Stimulated activated CD4-positive, alpha-beta T cell treated with anti-CD3 and anti-CD28 coated beads, Interleukin-15, amount 100 ng/mL, for 24 hours (primary cell): ENCODE data around the gene MOB4.
"Not testable (repeated sequence)": the region's sequence is repeated elsewhere in the genome, so short reads cannot be mapped to it uniquely, and the experiment has no call there.

Experiments used
- DNase-seq: peaks from one replicate; pipeline ENCODE4 v3.0.0-alpha.2; 2020

Gene MOB4

DNA sequence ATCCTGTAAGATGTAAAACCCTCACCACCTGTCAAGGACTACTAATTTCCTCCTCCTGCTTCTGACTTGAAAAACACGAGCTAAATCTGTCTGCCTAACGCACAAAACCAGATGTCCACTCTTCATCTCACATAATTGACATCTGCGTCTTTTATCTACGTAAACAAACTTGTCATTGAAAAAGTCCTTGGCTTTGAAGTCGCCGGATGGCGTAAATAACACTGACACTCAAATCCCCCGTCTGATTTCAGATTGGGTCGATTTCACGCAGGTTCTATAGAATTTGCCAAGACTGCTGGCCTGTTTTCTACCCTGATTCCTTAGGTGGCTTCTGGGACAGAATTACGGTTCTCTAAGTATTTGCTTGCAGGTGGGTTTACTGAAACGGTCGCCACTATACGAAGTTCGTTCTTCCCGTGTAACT is 539 bp upstream of the MOB4 start:
- DNase-seq = no peak

GRCh38 chr2:197516393-197516761 is 511 bp downstream of the MOB4 start:
- peak; percentile 35 for DNase-seq

GRCh38 chr2:197517150-197517549 is 1.3 kb downstream of the MOB4 start:
- DNase-seq = no peak

DNA sequence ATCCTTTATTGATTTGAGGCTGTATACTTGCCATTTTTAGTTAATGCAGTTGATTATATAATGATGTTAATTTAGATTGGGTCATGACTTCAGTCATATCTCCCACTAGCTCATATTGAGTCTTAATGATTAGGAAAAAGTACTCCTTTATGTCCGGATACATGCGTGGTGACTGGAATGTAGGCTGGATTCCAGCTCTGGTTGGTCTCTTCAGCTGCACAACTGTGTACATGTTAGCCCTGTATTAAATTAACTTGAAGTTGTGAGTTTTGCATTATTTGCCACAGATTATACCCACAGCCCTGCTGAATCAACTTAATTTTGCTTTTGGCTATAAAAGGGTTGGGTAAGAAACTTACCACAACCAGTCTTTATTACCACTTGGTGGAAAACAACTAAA is 22.5 kb downstream of the MOB4 start:
- DNase-seq = no peak

DNA sequence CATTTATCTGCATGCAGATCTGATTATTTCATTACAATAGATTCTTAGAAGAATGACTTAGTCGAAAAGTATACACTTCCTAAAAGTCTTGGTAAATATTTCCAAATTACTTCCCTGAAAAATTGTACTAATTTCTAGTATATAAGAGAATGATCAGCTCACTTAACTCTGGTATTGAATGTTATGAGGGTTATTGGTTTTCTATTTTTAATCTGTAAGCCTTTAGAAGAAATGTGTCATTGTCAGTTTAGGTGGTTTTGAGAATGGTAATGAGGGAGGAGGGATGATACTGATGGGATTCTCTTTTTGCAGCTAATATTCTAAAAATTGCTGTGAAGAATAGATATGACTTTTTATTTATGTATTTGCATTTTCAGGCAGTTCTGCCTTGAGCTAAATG is 23.9 kb downstream of the MOB4 start:
- DNase-seq = no peak

DNA sequence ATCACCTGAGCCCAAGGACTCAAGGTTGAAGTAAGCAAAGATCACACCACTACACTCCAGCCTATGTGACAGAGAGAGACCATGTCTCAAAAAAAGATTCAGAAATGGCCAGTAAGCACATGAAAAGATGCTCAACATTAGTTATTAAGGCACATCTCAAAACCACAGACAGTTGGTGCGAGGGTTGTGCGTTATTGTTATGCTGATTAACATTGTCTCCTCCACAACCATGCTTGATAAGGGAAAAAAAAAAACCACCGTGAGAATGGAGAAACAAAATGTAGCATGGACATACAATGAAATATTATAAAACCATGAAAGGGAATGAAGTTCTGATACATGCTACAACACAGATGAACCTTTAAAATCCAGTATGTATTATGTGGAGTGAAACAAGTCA is 27.3 kb downstream of the MOB4 start:
- DNase-seq = no peak

DNA sequence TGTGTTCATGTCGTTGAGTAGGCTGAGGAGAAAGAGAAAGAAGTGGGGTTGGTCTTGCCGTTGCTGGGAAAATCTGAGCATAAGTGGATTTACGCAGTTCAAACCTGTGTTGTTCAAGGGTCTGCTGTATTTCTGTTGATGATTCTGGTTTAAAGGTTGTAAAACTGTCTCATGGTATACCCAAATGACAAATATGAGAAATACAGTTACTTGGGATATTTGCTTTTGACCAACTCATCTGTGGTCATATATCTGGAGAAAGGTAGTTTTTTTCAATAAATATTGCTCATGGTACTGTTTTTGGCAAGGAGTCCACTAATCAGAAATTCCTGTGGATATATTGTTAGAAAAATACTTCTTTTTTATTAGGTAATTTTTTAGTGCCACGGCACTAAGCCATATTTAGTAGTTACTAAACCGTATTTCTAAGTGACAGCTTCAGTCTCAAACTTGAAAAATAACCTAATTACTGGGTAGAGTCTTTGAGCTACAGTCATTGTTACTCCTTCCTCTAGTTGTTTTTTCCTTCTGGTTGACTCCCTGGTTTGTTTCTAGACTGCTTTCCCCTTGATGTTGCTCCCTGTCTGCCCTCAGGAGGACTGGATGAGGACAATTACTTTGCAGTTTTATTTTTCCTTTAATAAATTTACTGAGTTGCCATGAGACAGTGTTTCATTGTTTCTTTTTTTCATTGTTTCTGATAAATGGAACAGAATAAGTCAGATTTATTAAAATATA is 31.5 kb downstream of the MOB4 start:
- DNase-seq = no peak

DNA sequence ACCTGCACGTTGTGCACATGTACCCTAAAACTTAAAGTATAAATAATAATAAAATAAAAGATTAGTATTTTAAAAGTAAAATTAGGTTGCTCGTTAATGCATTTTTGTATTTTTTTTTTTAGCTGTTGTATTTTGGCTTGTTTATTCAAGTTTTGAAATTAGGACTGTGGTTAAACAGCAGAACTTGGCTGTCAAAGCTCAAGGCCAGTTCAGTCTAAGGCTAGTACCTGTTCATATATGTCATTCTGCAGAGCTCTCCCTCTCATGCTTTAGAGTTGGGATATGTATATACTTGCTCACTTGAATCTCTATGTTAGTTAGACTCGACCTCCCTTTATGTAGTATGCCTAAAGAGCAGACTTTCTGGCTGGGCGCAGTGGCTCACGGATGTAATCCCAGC is 32.7 kb downstream of the MOB4 start:
- DNase-seq = no peak

DNA sequence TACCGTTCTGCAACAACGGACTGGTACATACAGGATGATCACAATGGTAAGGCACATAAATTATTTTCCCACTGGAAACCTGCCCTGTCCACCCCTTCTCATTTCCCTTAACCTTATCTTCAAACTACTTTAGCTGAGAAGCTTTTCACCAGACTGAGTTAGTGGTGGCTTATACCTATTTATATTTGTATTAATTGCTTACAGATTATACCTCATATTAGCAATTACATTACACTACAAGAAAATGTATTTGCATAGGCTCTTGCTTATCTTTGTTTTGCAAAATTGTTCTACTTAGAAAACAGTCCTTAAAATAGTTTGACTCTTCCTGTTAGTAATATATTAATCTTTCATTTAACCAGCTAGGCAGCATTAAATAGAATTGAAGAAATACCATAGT is 35.4 kb downstream of the MOB4 start:
- DNase-seq = not testable (repeated sequence)

DNA sequence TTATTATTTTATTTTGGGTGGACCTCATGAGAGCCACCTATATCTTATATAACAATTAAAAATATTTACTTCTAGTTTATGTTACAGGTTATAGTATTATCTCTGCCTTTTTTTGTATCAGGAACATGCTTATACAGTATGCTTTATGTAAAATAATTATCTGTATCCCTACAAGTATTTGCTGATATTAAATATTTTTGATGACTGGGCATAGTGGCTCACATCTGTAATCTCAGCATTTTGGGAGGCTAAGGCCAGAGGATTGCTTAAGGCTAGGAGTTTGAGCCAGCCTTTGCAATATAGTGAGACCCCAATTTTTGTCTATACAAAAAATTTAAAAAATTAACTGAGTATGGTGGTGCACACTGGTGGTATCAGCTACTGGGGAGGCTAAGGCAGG is 39.6 kb downstream of the MOB4 start:
- no peak for DNase-seq

DNA sequence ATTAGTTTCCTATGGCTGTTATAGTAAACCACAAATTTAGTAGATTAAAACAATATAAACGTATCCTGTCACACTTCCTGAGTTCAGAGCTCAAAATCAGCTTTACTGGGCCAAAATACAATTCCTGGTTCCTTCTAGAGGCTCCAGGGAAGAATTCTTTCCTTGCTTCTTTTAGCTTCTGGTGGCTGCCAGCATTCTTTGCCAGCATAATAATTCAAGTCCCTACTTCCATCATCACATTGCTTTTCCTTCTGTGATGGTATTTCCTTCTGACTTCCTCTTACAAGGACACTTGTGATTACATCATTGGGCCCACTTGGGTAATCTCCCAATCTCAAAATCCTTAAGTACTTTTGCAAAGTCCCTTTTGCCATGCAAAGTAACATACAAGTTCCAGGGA is 40.6 kb downstream of the MOB4 start:
- DNase-seq = no peak

DNA sequence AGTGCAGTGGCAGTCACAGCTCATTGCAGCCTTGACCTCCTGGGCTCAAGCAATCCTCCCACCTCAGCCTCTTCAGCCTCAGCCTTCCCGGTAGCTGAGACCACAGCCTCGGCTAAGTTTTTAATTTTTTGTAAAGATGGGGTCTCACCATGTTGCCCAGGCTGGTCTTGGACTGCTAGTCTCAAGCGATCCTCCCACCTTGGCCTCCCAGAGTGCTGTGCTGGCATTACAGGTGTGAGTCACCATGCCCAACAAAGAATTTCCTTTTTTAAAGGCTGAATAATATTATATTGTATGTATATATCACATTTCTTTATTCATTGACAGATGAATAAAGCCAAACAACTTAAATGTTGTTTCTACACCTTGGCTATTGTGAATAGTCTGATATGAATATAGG is 42.5 kb downstream of the MOB4 start:
- no peak for DNase-seq

GRCh38 chr2:197559681-197560080 is 43.8 kb downstream of the MOB4 start:
- DNase-seq = no peak

DNA sequence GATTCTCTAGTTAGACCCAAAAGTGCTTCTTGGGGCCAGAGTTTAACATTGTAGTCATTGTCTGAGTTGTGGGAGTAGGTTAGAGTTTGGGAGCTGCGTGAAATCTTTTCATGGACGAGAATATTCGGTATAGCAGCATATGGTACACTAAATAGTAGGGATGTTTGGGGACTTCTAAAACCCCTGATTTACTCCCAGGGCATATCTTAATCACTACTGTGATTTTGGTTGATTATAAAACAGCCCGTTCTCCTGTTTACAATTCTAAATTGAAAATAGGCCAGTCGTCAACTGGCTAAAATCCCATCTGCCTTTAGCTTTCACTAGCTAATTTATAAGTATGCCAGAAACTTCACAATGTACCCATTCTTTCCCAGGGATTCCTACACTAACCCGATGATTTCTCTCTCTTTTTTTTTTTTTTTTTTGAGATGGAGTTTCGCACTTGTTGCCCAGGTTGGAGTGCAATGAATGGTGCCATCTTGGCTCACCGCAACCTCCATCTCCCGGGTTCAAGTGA is 44.3 kb downstream of the MOB4 start:
- DNase-seq = no peak

GRCh38 chr2:197571627-197572271 is 55.9 kb downstream of the MOB4 start:
- DNase-seq = no peak

DNA sequence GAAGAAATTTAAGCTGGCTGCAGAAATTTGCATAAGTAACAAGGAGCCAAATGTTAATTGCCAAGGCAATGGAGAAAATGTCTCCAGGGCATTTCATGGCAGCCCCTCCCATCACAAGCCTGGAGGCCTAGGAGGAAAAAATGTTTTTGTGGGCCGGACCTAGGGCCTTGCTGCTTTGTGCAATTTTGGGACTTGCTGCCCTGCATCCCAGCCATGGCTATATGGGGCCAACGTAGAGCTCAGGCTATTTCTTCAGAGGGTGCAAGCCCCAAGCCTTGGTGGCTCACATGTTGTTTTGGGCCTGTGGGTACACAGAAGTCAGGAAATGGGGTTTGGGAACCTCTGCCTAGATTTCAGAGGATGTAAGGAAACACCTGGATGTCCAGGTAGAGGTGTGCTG is 57.7 kb downstream of the MOB4 start:
- DNase-seq = no peak

DNA sequence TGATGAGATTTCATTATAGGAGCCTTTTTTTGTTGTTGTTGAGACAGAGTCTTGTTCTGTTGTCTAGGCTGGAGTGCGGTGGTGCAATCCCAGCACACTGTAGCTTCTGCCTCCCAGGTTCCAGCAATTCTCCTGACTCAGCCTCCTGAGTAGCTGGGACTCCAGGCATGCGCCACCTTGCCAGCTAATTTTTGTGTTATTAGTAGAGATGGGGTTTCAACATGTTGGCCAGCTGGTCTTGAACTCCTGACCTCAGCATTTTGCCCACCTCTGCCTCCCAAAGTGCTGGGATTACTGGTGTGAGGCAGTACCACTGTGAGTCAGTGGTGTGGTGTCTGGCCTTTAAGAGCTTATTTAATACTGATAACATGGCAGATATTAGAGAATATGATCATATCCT is 60.1 kb downstream of the MOB4 start:
- DNase-seq = no peak

DNA sequence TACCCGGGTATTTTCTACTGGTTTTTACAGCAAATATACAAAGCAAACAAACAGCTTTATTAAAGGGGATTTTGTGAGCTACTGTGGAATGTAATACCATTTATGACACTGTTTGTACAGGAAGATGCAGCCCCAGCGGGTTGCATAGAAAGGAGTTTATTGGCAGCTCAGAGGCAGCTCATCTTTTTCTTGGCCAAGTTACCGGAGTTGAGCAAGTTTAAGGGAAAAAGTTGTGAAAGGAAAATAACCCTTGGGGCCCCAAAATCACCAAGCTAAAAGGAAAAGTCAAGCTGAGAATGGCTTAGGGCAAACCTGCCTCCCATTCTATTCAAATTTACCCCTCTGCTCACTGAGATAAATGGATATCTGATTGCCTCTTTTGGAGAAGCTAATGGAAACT is 60.8 kb downstream of the MOB4 start:
- no peak for DNase-seq

DNA sequence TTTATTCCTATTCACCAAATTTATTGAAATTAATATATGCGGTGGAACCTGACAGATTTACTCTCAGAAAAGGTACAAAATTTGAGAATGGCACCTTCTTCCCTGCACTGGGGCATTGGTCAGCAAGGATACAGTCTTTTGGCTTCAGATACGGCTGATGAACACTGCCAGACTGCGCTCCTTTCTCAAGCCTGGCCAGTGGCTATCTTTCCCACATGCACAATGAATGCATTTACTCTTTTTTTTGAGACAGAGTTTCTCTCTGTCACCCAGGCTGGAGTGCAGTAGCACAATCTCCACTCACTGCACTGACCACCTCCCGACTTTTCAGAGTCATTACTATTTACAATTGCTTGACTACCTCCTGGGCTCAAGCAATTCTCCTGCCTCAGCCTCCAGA is 61.6 kb downstream of the MOB4 start:
- DNase-seq = no peak

DNA sequence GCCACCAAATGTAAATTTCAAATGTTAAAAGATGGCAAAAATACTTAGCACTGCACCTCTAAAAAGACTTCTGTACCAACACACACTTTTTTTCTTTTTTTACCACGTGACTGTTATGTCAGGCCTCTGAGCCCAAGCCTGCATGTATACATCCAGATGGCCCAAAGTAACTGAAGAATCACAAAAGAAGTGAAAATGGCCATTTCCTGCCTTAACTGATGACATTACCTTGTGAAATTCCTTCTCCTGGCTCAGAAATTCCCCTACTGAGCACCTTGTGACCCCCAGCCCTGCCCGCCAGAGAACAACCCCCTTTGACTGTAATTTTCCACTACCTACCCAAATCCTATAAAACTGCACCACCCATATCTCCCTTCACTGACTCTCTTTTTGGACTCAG is 62.4 kb downstream of the MOB4 start:
- DNase-seq = not testable (repeated sequence)

- not testable (repeated sequence) for DNase-seq
Observed at GRCh38 chr2:197580166-197580565, 64.3 kb downstream of the MOB4 start.

DNA sequence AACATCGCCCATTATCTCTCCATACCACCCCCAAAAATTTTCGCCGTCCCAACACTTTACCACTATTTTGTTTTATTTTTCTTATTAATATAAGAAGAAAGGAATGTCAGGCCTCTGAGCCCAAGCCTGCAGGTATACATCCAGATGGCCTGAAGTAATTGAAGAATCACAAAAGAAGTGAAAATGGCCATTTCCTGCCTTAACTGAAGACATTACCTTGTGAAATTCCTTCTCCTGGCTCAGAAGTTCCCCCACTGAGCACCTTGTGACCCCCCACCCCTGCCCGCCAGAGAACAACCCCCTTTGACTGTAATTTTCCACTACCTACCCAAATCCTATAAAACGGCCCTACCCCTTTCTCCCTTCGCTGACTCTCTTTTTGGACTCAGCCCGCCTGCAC is 71.4 kb downstream of the MOB4 start:
- not testable (repeated sequence) for DNase-seq

GRCh38 chr2:197591339-197592072 is 75.6 kb downstream of the MOB4 start:
- no peak for DNase-seq

DNA sequence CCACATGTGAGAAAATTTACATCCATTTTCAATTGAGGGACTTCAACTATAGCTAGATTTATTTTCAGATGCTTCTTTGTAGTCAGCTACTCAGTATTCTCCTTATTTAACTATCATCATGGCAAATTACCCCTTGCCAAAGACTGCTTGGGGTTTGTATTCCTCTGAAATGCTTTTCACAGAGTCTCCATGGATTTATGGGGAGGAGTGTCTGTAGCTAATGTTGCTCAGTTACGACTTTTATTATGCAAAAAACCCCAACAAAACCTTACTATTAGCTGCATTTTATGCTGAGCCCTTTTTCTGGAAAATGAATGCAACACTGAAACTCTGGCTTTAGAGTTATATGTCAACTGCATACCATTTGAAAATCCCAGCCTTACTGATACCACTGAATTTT is 80.9 kb downstream of the MOB4 start:
- no peak for DNase-seq
